AG09309 (cell line): ENCODE results near the gene DUSP15.

Source experiments
- DNase-seq: peaks from one replicate; pipeline ENCODE4 v3.0.0-alpha.2; 2010; ENCODE audit warnings: low read depth
- H3K4me3 ChIP-seq: 2 replicates; pipeline ENCODE4 v1.5.1; 2011; ENCODE audit warnings: mild to moderate bottlenecking, low read depth, low read length, moderate library complexity; ENCODE audit not compliant: control insufficient read depth
- CTCF ChIP-seq: IDR thresholded peaks from 2 replicates; pipeline ENCODE4 v1.5.1; 2011; ENCODE audit warnings: mild to moderate bottlenecking, low read depth, low read length, inconsistent platforms; ENCODE audit not compliant: insufficient read depth, control insufficient read depth; ENCODE audit errors: missing control alignments

The DUSP15 gene

GRCh38 chr20:31907046-31907445, 36.7 kb upstream of the DUSP15 start:
- H3K4me3 ChIP-seq, result no peak overlapping the region
- TF ChIP-seq CTCF, result no peak
- DNase-seq, result no peak

- no peak overlapping the region for H3K4me3 ChIP-seq
- DNase-seq, result no peak
- TF ChIP-seq CTCF, result no peak
Observed at GRCh38 chr20:31906001-31906400, 35.7 kb upstream of the DUSP15 start.

GRCh38 chr20:31903627-31904386, 33.5 kb upstream of the DUSP15 start:
- no peak for TF ChIP-seq CTCF
- no peak for DNase-seq
- H3K4me3 ChIP-seq, result no peak overlapping the region

GRCh38 chr20:31901615-31902014, 31.3 kb upstream of the DUSP15 start:
- no peak for DNase-seq
- H3K4me3 ChIP-seq, result no peak overlapping the region
- TF ChIP-seq CTCF, result no peak

GRCh38 chr20:31897541-31897940, 27.2 kb upstream of the DUSP15 start:
- no peak overlapping the region for H3K4me3 ChIP-seq
- no peak for TF ChIP-seq CTCF
- no peak for DNase-seq

GRCh38 chr20:31896049-31896448, 25.7 kb upstream of the DUSP15 start:
- no peak for TF ChIP-seq CTCF
- H3K4me3 ChIP-seq, result no peak overlapping the region
- no peak for DNase-seq
